Thyroid gland (tissue), 4 donors: Measurements from ENCODE around the gene SHANK3.

Experiments
- POLR2A ChIP-seq, 2 donors: fragments of 450-650 bp; IDR thresholded peaks; one replicate each; pipeline ENCODE4 v1.6.1; 2017; ENCODE audit warnings: antibody characterized with exemption in 2 of 2, mild to moderate bottlenecking in 2 of 2, moderate library complexity in 1 of 2
- TF ChIP-seq, protein P1 (sequence below), 6 experiments: fragments of 200-600 bp in 3 of 6; fragments of 450-650 bp in 3 of 6; sonication (generic) in 3 of 6; IDR thresholded peaks; one replicate each; pipeline ENCODE4 v1.5.1; 2016 to 2019; ENCODE audit warnings: antibody characterized with exemption in 6 of 6, mild to moderate bottlenecking in 2 of 6, inconsistent platforms in 1 of 6, moderate library complexity in 1 of 6

DNA sequence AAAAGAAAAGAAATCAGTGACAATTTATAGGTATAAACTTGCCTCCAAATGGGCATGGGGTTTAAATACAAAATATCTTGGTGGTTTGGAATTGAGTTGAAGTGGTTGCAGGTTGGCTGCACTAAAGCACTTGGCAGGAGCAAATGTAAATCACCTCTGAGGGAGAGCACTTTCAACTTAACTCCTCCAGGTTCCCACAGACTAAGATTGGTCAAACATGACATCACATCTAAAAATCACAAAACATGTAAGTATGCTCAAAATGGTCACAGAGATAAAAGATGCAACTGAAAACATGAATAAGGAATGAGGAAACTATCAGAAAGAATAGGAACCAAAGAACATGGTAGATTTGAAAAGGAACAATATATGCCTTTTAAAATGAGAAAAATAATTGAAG is 12.3 kb upstream of the SHANK3 start:
- no peak for TF ChIP-seq POLR2A (IDR thresholded peaks at IDR 0.05)
- TF ChIP-seq, protein P1, sequence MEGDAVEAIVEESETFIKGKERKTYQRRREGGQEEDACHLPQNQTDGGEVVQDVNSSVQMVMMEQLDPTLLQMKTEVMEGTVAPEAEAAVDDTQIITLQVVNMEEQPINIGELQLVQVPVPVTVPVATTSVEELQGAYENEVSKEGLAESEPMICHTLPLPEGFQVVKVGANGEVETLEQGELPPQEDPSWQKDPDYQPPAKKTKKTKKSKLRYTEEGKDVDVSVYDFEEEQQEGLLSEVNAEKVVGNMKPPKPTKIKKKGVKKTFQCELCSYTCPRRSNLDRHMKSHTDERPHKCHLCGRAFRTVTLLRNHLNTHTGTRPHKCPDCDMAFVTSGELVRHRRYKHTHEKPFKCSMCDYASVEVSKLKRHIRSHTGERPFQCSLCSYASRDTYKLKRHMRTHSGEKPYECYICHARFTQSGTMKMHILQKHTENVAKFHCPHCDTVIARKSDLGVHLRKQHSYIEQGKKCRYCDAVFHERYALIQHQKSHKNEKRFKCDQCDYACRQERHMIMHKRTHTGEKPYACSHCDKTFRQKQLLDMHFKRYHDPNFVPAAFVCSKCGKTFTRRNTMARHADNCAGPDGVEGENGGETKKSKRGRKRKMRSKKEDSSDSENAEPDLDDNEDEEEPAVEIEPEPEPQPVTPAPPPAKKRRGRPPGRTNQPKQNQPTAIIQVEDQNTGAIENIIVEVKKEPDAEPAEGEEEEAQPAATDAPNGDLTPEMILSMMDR (IDR thresholded peaks at IDR 0.05), result no peak
